Upper lobe of left lung (tissue), 6 donors: ENCODE results near the gene CCDC12. TPM values are rescaled to one million over a fixed set of nuclear protein-coding genes. Genes with fewer than 3 reads are reported as not detected.

Experiments
- ATAC-seq, 2 donors: fragments of 200-7000 bp; cut with Tn5 transposase; one replicate each; pipeline ENCODE4 v1.9.1; 2022; ENCODE audit warnings: mild to moderate bottlenecking in 2 of 2, moderate library complexity in 2 of 2; ENCODE audit not compliant: low FRiP score in 2 of 2
- DNase-seq, 2 donors: peaks; one replicate each; pipeline ENCODE4 v3.0.0-alpha.2; 2019 to 2020
- H3K27ac ChIP-seq, 4 donors: fragments of 200-600 bp; sonication (generic); one replicate each; pipeline ENCODE4 v1.5.1; 2016 to 2019
- H3K27me3 ChIP-seq, 4 donors: fragments of 200-600 bp; sonication (generic); one replicate each; pipeline ENCODE4 v1.5.1; 2017 to 2019
- H3K36me3 ChIP-seq, 4 donors: fragments of 200-600 bp; sonication (generic); one replicate each; pipeline ENCODE4 v1.5.1; 2016 to 2019
- H3K4me1 ChIP-seq, 4 donors: fragments of 200-600 bp; sonication (generic); one replicate each; pipeline ENCODE4 v1.5.1; 2018 to 2019
- H3K4me3 ChIP-seq, 4 donors: fragments of 200-600 bp; sonication (generic); one replicate each; pipeline ENCODE4 v1.5.1; 2017 to 2019; ENCODE audit warnings: mild to moderate bottlenecking in 2 of 4, moderate library complexity in 1 of 4
- H3K9me3 ChIP-seq, 4 donors: fragments of 200-600 bp; sonication (generic); one replicate each; pipeline ENCODE4 v1.5.1; 2018 to 2019
- EP300 ChIP-seq, 4 donors: sonication (generic); formaldehyde crosslinking; IDR thresholded peaks; one replicate each; pipeline ENCODE4 v1.5.1; 2017; ENCODE audit warnings: antibody characterized with exemption in 4 of 4, control low read depth in 2 of 4
- POLR2A ChIP-seq, 4 donors: fragments of 450-650 bp; IDR thresholded peaks; one replicate each; pipeline ENCODE4 v1.5.1; 2016 to 2017; ENCODE audit warnings: antibody characterized with exemption in 4 of 4, mild to moderate bottlenecking in 2 of 4
- POLR2AphosphoS5 ChIP-seq, 2 donors: sonication (generic); formaldehyde crosslinking; IDR thresholded peaks; one replicate each; pipeline ENCODE4 v1.5.1; 2017; ENCODE audit warnings: antibody characterized with exemption in 2 of 2
- WGBS, 2 donors: methylation state at CpG; one replicate each; pipeline ENCODE4 v1.1.5; 2017 to 2018; 5-methylcytosine and 5-hydroxymethylcytosine counted together
- total RNA-seq, 6 donors: library from RNA; depleted of rRNA in 4 of 6; stranded (reverse); fragments of >200 nt in 4 of 6; gene quantifications; one replicate each; pipeline versions ENCODE4 v1.1.0 to v1.2.1, GENCODE V29; 2016 to 2021
- TF ChIP-seq, protein P1 (sequence below), 6 experiments: fragments of 450-650 bp in 4 of 6; fragments of 200-600 bp in 2 of 6; sonication (generic) in 2 of 6; IDR thresholded peaks; one replicate each; pipeline ENCODE4 v1.5.1; 2016 to 2019; ENCODE audit warnings: antibody characterized with exemption in 6 of 6
- donor health status: DM: no; HTN: no; CAD: no; lungs with moderate emphysema.
- donor health status: DM: no; HTN: yes; CAD: no; lungs with severe emphysema.

Gene CCDC12
- total RNA-seq, 6 donors from 2014 or later: 42.3 to 93.2 (median 69.8) TPM

DNA sequence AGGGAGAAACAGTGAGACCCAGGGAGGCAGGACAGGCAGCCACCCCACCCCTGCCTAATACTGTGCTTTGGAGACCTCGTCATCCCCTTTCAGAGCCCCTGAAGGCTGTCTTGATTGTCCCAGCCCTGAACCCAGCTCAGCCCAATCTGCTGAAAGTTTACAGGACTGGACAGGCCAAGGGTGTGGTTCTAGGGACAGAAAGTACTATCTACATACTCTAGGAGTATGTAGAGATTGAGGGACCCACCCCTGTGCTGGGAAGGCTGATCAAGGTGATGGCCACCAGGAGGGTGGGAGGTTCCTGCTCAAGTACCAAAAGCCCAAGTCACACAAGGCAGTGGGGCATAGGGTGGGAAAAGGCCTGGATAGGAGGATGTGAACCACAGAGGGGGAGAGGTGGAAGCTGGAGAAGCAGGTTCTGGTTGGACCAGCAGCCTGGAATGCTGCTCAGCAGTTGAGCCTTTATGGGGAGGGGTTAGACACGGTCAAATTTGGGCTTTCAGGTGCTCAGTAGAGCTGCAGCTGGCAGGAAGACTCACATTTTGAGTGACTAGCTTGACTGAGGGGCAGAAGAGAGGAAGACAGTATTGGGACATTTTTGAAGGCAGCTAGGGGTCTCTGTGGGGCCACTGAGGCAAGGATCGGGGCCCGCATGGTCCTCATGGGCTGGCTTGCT lies 9.6 kb upstream of the CCDC12 start:
- no peak for ATAC-seq

DNA sequence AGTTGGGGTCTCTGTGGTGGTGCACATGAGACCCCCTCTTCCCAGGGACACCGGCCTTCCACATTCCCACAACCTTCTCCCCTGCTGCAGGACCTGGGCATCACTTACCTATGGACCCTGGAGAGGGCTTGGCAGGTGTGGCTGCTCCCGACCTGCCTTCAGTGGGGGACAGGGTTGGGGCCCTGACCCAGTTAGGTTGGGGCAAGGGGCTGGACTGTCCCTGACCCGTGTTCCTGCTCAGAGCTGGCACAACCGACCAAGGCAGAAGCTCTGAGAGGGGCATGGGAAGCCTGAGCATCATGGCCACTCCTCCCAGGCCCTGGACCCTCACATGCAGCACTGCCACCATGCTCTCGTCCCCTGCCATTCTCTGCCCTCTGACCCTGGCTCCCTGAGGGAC lies 9.0 kb upstream of the CCDC12 start:
- Histone ChIP-seq H3K9me3 (no peaks in the 10 kb centered on the region), H3K4me3 (no peak overlapping the region), H3K27ac (peak overlapping the region in 3 of 4 donors; percentile 86 to 89 (median 88)), H3K27me3 (no peaks in the 10 kb centered on the region), H3K36me3 (peaks cover 0 to 19% (median 5%) of the 10 kb centered on the region in 4 donors), H3K4me1 (peaks cover 66 to 81% (median 72%) of the 10 kb centered on the region in 4 donors)
- ATAC-seq (no peak), DNase-seq (no peak)
- no peak for TF ChIP-seq POLR2AphosphoS5 (IDR thresholded peaks at IDR 0.05)
- TF ChIP-seq EP300 (IDR thresholded peaks at IDR 0.05): no peak
- TF ChIP-seq POLR2A (IDR thresholded peaks at IDR 0.05): no peak
- TF ChIP-seq, protein P1, sequence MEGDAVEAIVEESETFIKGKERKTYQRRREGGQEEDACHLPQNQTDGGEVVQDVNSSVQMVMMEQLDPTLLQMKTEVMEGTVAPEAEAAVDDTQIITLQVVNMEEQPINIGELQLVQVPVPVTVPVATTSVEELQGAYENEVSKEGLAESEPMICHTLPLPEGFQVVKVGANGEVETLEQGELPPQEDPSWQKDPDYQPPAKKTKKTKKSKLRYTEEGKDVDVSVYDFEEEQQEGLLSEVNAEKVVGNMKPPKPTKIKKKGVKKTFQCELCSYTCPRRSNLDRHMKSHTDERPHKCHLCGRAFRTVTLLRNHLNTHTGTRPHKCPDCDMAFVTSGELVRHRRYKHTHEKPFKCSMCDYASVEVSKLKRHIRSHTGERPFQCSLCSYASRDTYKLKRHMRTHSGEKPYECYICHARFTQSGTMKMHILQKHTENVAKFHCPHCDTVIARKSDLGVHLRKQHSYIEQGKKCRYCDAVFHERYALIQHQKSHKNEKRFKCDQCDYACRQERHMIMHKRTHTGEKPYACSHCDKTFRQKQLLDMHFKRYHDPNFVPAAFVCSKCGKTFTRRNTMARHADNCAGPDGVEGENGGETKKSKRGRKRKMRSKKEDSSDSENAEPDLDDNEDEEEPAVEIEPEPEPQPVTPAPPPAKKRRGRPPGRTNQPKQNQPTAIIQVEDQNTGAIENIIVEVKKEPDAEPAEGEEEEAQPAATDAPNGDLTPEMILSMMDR (IDR thresholded peaks at IDR 0.05): no peak
- 93% methylated on average over 5 of the region's 5 CpGs; no CpG with 5 or more reads in 1 of the 2 donors for WGBS, 2 donors

More for the DNA sequence above, 9.6 kb upstream of the CCDC12 start:
- 81 to 87% methylated on average over 3 to 4 of the region's 4 CpGs for WGBS, 2 donors
- H3K27ac ChIP-seq: peak overlapping the region; percentile 77 to 89 (median 87)
- no peaks in the 10 kb centered on the region for H3K27me3 ChIP-seq
- H3K9me3 ChIP-seq: no peaks in the 10 kb centered on the region
- DNase-seq: no peak
- H3K4me1 ChIP-seq: peaks cover 62 to 80% (median 70%) of the 10 kb centered on the region in 4 donors
- TF ChIP-seq EP300 (IDR thresholded peaks at IDR 0.05): peak in 1 of 4 donors; percentile 55
- no peak for TF ChIP-seq POLR2A (IDR thresholded peaks at IDR 0.05)
- peak in 1 of 2 donors; percentile 26 for TF ChIP-seq POLR2AphosphoS5 (IDR thresholded peaks at IDR 0.05)
- no peak overlapping the region for H3K4me3 ChIP-seq
- H3K36me3 ChIP-seq: peaks cover 0 to 23% (median 10%) of the 10 kb centered on the region in 4 donors

DNA sequence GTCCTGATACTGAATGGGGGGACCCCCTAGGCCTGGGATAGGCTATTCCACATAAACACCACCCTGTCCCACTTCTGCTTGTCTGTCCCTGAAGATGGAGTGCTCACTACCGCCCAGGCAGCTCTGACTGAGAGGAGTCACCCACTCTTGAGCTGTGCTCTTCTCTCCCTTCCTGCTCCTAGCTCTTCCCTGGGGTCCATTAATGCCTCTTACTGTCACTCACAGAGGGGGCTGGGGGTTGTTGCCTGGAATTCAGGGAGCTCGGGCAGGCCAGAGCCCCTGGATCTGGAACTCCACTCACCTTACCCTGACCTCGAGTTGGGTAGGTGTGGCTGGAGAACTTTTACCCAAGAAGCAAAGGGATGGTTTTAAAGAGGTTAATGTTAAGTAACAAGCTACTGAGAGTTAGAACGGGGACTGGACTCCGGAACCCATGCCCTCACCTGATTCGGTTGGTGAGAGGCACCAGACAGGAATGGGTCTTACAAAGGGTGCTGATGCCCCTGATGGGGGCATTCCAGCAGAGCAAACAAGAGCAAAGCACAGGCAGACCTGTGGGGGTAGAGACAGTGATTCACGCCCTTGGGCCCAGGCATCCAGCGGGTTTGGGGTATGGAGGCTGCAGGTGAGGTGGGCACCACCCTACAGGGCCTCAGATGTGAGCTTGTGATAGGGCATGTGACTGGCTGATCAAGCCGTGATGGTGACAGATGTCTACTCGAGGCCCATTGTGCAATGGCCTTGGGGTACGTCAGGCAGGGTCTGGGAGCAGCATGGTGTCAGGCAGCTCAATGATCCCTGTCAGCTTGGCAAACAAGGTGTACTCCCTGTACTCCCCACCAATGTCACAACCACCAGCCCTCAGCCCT lies 8.3 kb upstream of the CCDC12 start:
- peak overlapping the region in 2 of 4 donors; percentile 88 to 89 for H3K27ac ChIP-seq
- ATAC-seq: no peak
- no peak for DNase-seq
- peaks cover 0 to 12% (median 5%) of the 10 kb centered on the region in 4 donors for H3K36me3 ChIP-seq
- no peak for TF ChIP-seq POLR2A (IDR thresholded peaks at IDR 0.05)
- no peak for TF ChIP-seq EP300 (IDR thresholded peaks at IDR 0.05)
- TF ChIP-seq, protein P1 (IDR thresholded peaks at IDR 0.05): no peak
- TF ChIP-seq POLR2AphosphoS5 (IDR thresholded peaks at IDR 0.05): no peak
- no peaks in the 10 kb centered on the region for H3K9me3 ChIP-seq
- no peak overlapping the region for H3K4me3 ChIP-seq
- WGBS, 2 donors: 86 to 88% methylated on average over 10 to 11 of the region's 11 CpGs
- peaks cover 71 to 80% (median 73%) of the 10 kb centered on the region in 4 donors for H3K4me1 ChIP-seq
- H3K27me3 ChIP-seq: no peaks in the 10 kb centered on the region

DNA sequence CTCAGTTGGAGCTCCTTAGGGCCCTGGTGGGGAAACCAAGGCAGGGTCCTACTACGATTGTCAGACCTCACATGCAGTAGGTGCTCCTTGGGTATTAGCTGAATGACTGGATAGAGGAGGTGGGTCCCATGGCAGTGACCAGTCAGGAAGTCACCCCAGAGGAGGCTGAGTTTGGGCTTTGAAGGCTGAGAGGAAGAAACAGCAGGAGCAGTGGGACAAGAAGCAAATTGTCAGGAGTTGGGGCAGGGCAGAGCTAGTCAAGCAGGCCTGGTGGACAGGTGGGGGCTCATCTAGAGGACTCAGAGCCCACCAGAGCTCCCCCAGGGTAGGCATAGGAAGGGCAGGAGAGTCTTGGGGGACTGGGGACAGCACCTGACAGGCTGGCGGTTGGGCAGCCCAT lies 6.0 kb upstream of the CCDC12 start:
- Histone ChIP-seq H3K4me3 (peak overlapping the region in 1 of 4 donors; percentile 85), H3K27me3 (no peaks in the 10 kb centered on the region), H3K36me3 (no peaks in the 10 kb centered on the region), H3K27ac (peak overlapping the region; percentile 69 to 97 (median 86)), H3K4me1 (peaks cover 65 to 74% (median 67%) of the 10 kb centered on the region in 4 donors), H3K9me3 (no peaks in the 10 kb centered on the region)
- DNase-seq (no peak), ATAC-seq (no peak)
- no peak for TF ChIP-seq EP300 (IDR thresholded peaks at IDR 0.05)
- TF ChIP-seq, protein P1 (IDR thresholded peaks at IDR 0.05): no peak
- TF ChIP-seq POLR2AphosphoS5 (IDR thresholded peaks at IDR 0.05): no peak
- TF ChIP-seq POLR2A (IDR thresholded peaks at IDR 0.05): no peak
- WGBS, 2 donors: 86 to 94% methylated on average over 2 of the region's 2 CpGs

DNA sequence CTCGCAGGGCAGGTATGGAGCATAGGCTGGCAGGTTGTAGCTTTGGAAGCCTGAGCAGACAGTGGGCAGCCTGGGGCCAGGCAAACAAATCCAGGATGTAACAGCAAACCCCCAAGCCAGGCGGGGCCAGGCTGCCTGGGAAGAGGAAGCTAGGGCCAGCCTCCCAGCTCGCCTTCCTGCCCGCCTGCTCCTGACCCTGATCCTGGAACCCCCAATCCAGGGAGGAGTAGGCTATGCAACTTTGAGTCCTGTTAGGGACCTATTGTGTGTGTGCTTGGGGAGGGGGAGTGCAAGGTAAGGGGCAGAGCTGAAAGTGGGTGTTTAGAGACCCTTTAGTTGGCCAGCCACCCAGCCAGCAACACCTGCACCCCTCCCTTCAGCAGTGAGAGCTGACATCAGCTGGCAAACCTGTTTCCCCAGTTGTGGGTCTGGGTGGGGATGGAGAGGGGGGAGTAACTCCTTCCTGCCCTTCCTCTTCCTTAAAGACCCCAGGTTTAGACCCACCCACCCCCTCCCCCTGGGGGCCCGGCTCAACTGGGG lies 5.5 kb upstream of the CCDC12 start:
- ATAC-seq (no peak), DNase-seq (peak in 1 of 2 donors; percentile 75)
- H3K36me3 ChIP-seq: no peaks in the 10 kb centered on the region
- TF ChIP-seq POLR2A (IDR thresholded peaks at IDR 0.05) (peak in 1 of 4 donors; percentile 12), POLR2AphosphoS5 (IDR thresholded peaks at IDR 0.05) (no peak)
- no peaks in the 10 kb centered on the region for H3K27me3 ChIP-seq
- no peaks in the 10 kb centered on the region for H3K9me3 ChIP-seq
- 5 to 11% methylated on average over 3 to 4 of the region's 5 CpGs for WGBS, 2 donors
- H3K4me1 ChIP-seq: peaks cover 65 to 74% (median 67%) of the 10 kb centered on the region in 4 donors
- peak overlapping the region in 2 of 4 donors; percentile 18 to 85 for H3K4me3 ChIP-seq
- peak overlapping the region; percentile 69 to 97 (median 86) for H3K27ac ChIP-seq
